Sigmoid colon (tissue), 4 donors: ENCODE results near the gene MOV10.

Experiments
- EP300 ChIP-seq, 4 donors: sonication (generic); formaldehyde crosslinking; IDR thresholded peaks; one replicate each; pipeline ENCODE4 v1.6.1; 2017; ENCODE audit warnings: antibody characterized with exemption in 4 of 4
- POLR2A ChIP-seq, 2 donors: fragments of 450-650 bp; IDR thresholded peaks; one replicate each; pipeline ENCODE4 v1.6.1; 2016; ENCODE audit warnings: antibody characterized with exemption in 2 of 2, mild to moderate bottlenecking in 2 of 2, moderate library complexity in 2 of 2
- POLR2AphosphoS5 ChIP-seq, 4 donors: sonication (generic); formaldehyde crosslinking; IDR thresholded peaks; one replicate each; pipeline ENCODE4 v1.6.1; 2017; ENCODE audit warnings: antibody characterized with exemption in 4 of 4
- TF ChIP-seq, protein P1 (sequence below), 4 experiments: fragments of 450-650 bp in 3 of 4; fragments of 200-600 bp in 1 of 4; IDR thresholded peaks; one replicate each; pipeline ENCODE4 v1.5.1; 2016 to 2019; ENCODE audit warnings: antibody characterized with exemption in 4 of 4, mild to moderate bottlenecking in 3 of 4, moderate library complexity in 2 of 4

DNA sequence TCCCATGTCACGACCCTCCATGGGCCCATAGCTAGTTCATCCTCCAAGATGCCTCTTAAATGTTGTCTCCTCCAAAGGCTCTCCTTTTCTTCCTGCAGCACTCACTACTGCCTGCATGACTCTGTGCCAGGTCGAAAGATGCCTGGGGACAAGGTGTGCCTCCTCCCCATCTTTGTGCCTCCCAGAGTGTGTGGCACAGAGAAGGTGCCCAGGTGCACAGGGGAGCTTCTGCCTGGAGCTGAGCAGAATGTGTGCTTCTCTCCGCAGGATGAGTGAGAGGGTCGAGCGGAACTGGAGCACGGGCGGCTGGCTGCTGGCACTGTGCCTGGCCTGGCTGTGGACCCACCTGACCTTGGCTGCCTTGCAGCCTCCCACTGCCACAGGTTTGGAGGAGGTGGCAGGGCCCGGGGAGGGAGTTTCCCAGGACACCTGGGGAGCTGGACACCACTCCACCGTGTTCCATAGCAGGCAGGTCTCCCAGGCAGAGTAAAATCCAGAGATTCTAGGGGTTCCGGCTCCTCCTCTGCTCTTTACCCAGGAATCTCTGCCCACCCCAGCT, 47.6 kb downstream of the MOV10 start:
- TF ChIP-seq, protein P1, sequence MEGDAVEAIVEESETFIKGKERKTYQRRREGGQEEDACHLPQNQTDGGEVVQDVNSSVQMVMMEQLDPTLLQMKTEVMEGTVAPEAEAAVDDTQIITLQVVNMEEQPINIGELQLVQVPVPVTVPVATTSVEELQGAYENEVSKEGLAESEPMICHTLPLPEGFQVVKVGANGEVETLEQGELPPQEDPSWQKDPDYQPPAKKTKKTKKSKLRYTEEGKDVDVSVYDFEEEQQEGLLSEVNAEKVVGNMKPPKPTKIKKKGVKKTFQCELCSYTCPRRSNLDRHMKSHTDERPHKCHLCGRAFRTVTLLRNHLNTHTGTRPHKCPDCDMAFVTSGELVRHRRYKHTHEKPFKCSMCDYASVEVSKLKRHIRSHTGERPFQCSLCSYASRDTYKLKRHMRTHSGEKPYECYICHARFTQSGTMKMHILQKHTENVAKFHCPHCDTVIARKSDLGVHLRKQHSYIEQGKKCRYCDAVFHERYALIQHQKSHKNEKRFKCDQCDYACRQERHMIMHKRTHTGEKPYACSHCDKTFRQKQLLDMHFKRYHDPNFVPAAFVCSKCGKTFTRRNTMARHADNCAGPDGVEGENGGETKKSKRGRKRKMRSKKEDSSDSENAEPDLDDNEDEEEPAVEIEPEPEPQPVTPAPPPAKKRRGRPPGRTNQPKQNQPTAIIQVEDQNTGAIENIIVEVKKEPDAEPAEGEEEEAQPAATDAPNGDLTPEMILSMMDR (IDR thresholded peaks at IDR 0.05), result no peak
- TF ChIP-seq POLR2AphosphoS5 (IDR thresholded peaks at IDR 0.05), result no peak
- no peak for TF ChIP-seq POLR2A (IDR thresholded peaks at IDR 0.05)
- TF ChIP-seq EP300 (IDR thresholded peaks at IDR 0.05), result no peak
